ENCODE results near the gene PROB1.

GRCh38 chr5:139341187-139341688 lies 53.7 kb downstream of the PROB1 start:
- TF ChIP-seq CTCF (IDR thresholded peaks at IDR 0.05 in 4 of 5, conservative IDR thresholded peaks at IDR 0.05 in 1 of 5) (no peak), POLR2A (IDR thresholded peaks at IDR 0.05) (no peak)

All from gastrocnemius medialis (tissue), 4 donors.